Caco-2 (cell line): ENCODE measurements around the gene HORMAD2. TPM values are rescaled to one million over a fixed set of nuclear protein-coding genes. Genes with fewer than 3 reads are reported as not detected.

Experiments
- BruUV-seq: library from RNA; stranded (reverse); fragments of 400-500 nt; replicated peaks from 2 replicates; lab custom pipeline; 2021; lab: Mats Ljungman, UMichigan
- CTCF ChIA-PET: fragments of 300-600 bp; sonication (Branson Sonifier 250); formaldehyde crosslinking; loops from one replicate; lab custom pipeline; 2022; ENCODE audit warnings: antibody characterized with exemption; lab: Charles Lee
- POLR2A ChIA-PET: fragments of 300-600 bp; sonication (Branson Sonifier 250); formaldehyde crosslinking; loops from one replicate; lab custom pipeline; 2022; ENCODE audit warnings: antibody characterized with exemption; lab: Charles Lee
- DNase-seq, 2 experiments: peaks; one replicate each; pipeline versions ENCODE4 v3.0.0 to v3.0.0-alpha.2; 2020 to 2022
- H3K27me3 ChIP-seq: replicated peaks from 2 replicates; pipeline ENCODE4 v1.6.0; 2011; ENCODE audit warnings: low read length; ENCODE audit not compliant: control insufficient read depth, insufficient read depth
- H3K36me3 ChIP-seq: 2 replicates; pipeline ENCODE4 v1.5.1; 2011; ENCODE audit warnings: low read length; ENCODE audit not compliant: control insufficient read depth, insufficient read depth
- H3K4me1 ChIP-seq: fragments of 250-450 bp; sonication (Bioruptor Pico); 2 replicates; pipeline ENCODE4 v1.5.1; 2020; ENCODE audit warnings: mild to moderate bottlenecking
- H3K4me3 ChIP-seq: 2 replicates; pipeline ENCODE4 v1.5.1; 2011; ENCODE audit warnings: low read depth, mild to moderate bottlenecking, control low read depth, low read length
- H3K9me3 ChIP-seq: fragments of 250-450 bp; sonication (Bioruptor Pico); 2 replicates; pipeline ENCODE4 v1.5.1; 2020; ENCODE audit warnings: mild to moderate bottlenecking, moderate library complexity
- H3K27ac Mint-ChIP-seq: one replicate; pipeline ENCODE4 v1.8.0; 2022; ENCODE audit warnings: mixed read lengths; ENCODE audit not compliant: unreplicated experiment
- H3K27me3 Mint-ChIP-seq: one replicate; pipeline ENCODE4 v1.8.0; 2022; ENCODE audit warnings: mixed read lengths; ENCODE audit not compliant: insufficient read depth, unreplicated experiment
- H3K36me3 Mint-ChIP-seq: one replicate; pipeline ENCODE4 v1.8.0; 2022; ENCODE audit warnings: mild to moderate bottlenecking, mixed read lengths; ENCODE audit not compliant: insufficient read depth, unreplicated experiment
- H3K4me1 Mint-ChIP-seq: one replicate; pipeline ENCODE4 v1.8.0; 2022; ENCODE audit warnings: low read depth, mixed read lengths; ENCODE audit not compliant: unreplicated experiment
- H3K4me3 Mint-ChIP-seq: one replicate; pipeline ENCODE4 v1.8.0; 2022; ENCODE audit warnings: mild to moderate bottlenecking, moderate library complexity, mixed read lengths; ENCODE audit not compliant: unreplicated experiment
- H3K9me3 Mint-ChIP-seq: one replicate; pipeline ENCODE4 v1.8.0; 2022; ENCODE audit warnings: mixed read lengths; ENCODE audit not compliant: unreplicated experiment
- CTCF ChIP-seq, 2 experiments: fragments of 200-600 bp in 1 of 2; IDR thresholded peaks; 1 replicate in 1 of 2; 2 replicates in 1 of 2; pipeline versions ENCODE4 v1.5.1 to v1.8.0; 2011 to 2022; ENCODE audit warnings: antibody characterized with exemption in 1 of 2, control low read depth in 1 of 2, inconsistent platforms in 1 of 2, low read depth in 1 of 2, low read length in 1 of 2, mild to moderate bottlenecking in 1 of 2, moderate library complexity in 1 of 2; ENCODE audit not compliant: insufficient read depth in 1 of 2, severe bottlenecking in 1 of 2, unreplicated experiment in 1 of 2
- intact Hi-C: fragments of 100-400 bp; cut with micrococcal nuclease; formaldehyde crosslinking; loops from one replicate; pipeline ENCODE4 v1.10.0; 2022; ENCODE audit not compliant: unreplicated experiment
- total RNA-seq: library from RNA; stranded (reverse); gene quantifications from 2 replicates; pipeline ENCODE4 v1.2.3, GENCODE V29; 2022

HORMAD2 gene
- total RNA-seq, 1 experiment from 2014 or later = 3.1 TPM

DNA sequence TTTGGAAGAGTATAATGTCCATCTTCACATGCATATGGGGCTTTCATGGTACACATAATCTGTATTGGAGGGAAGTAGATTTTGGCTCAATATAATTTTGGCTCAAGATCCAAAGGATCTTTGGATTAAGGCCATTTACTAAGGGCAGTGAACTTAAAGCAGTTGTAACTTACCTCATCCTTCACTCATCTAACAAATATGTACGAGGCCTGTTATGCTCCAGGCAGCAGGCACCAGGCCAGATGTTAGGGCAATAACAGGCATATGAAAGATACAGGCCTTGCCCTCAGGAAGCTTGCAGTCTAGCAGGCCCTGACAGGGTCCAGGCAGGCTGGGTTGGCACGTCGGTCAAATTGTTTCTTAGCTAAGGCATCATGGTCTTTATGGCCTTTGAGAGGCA, 121.7 kb downstream of the HORMAD2 start:
- no TSS peak for BruUV-seq
- intact Hi-C loops = no loop called here
- Mint-ChIP-seq H3K9me3 (no peaks in the 10 kb centered on the region), H3K27me3 (no peaks in the 10 kb centered on the region), H3K27ac (peak overlapping the region; percentile 34), H3K4me3 (no peak overlapping the region), H3K36me3 (peaks cover 2% of the 10 kb centered on the region), H3K4me1 (peaks cover 15% of the 10 kb centered on the region)
- H3K9me3 ChIP-seq = no peaks in the 10 kb centered on the region
- no peak for DNase-seq
- no peak overlapping the region for H3K4me3 ChIP-seq
- no peak for TF ChIP-seq CTCF (IDR thresholded peaks at IDR 0.05; ENCODE audit: insufficient read depth in 1 of 2, low read depth in 1 of 2, low read length in 1 of 2, severe bottlenecking in 1 of 2, unreplicated experiment in 1 of 2)
- H3K4me1 ChIP-seq = peaks cover 27% of the 10 kb centered on the region
- H3K27me3 ChIP-seq = no peaks in the 10 kb centered on the region
- POLR2A ChIA-PET = interaction anchor here (0.6 to 0.7 kb wide), 2 partner anchors 10 to 42 kb away, joined by 3 to 5 read pairs; no protein-coding TSS in a partner anchor
- CTCF ChIA-PET = no interaction called here
- H3K36me3 ChIP-seq = no peaks in the 10 kb centered on the region

DNA sequence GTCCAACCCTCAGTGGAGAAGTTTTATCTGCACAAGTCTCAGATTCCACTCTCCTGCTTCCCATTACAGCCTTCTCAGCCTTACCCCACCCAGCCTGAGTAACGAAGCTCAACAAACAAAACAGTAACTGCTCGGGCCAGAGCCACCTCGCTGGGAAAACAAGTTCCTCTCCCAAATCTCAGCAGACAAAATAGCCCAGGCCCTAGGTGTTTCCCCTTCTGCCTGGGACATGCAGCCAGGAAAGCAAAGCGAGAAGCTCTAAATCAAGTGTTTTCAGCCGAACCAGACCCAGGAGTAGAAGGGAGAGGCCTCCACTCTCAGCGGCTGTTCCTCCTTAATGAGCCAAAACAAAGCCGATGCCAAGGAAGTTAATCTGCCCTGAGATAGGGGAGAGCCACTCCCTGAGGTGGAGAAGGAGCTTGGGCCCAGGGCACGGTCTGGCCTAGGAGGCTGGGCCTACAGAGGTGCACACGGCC, 122.3 kb downstream of the HORMAD2 start:
- no peaks in the 10 kb centered on the region for H3K27me3 Mint-ChIP-seq
- POLR2A ChIA-PET = interaction anchor here (0.6 to 0.7 kb wide), 2 partner anchors 10 to 43 kb away, joined by 3 to 5 read pairs; no protein-coding TSS in a partner anchor
- TF ChIP-seq CTCF (IDR thresholded peaks at IDR 0.05; ENCODE audit: insufficient read depth in 1 of 2, low read depth in 1 of 2, low read length in 1 of 2, severe bottlenecking in 1 of 2, unreplicated experiment in 1 of 2) = no peak
- peaks cover 21% of the 10 kb centered on the region for H3K4me1 Mint-ChIP-seq
- no TSS peak for BruUV-seq
- peaks cover 6% of the 10 kb centered on the region for H3K36me3 Mint-ChIP-seq
- DNase-seq = no peak
- Histone ChIP-seq H3K9me3 (no peaks in the 10 kb centered on the region), H3K4me3 (no peak overlapping the region), H3K4me1 (peaks cover 27% of the 10 kb centered on the region), H3K27me3 (no peaks in the 10 kb centered on the region), H3K36me3 (no peaks in the 10 kb centered on the region)
- intact Hi-C loops = no loop called here
- H3K4me3 Mint-ChIP-seq = no peak overlapping the region
- H3K9me3 Mint-ChIP-seq = no peaks in the 10 kb centered on the region
- peak overlapping the region; percentile 34 for H3K27ac Mint-ChIP-seq
- CTCF ChIA-PET = no interaction called here

GRCh38 chr22:30204015-30204741, 123.9 kb downstream of the HORMAD2 start:
- no peaks in the 10 kb centered on the region for H3K27me3 Mint-ChIP-seq
- no peaks in the 10 kb centered on the region for H3K27me3 ChIP-seq
- intact Hi-C loops = no loop called here
- H3K9me3 ChIP-seq = no peaks in the 10 kb centered on the region
- no TSS peak for BruUV-seq
- H3K4me1 ChIP-seq = peaks cover 43% of the 10 kb centered on the region
- TF ChIP-seq CTCF (IDR thresholded peaks at IDR 0.05; ENCODE audit: insufficient read depth in 1 of 2, low read depth in 1 of 2, low read length in 1 of 2, severe bottlenecking in 1 of 2, unreplicated experiment in 1 of 2) = no peak
- peaks cover 34% of the 10 kb centered on the region for H3K4me1 Mint-ChIP-seq
- H3K9me3 Mint-ChIP-seq = no peaks in the 10 kb centered on the region
- peaks cover 12% of the 10 kb centered on the region for H3K36me3 Mint-ChIP-seq
- ChIA-PET POLR2A (interaction anchor here (1.3 kb wide), 1 partner anchor 8 kb away, joined by 4 read pairs; no protein-coding TSS in a partner anchor), CTCF (no interaction called here)
- H3K27ac Mint-ChIP-seq = peak overlapping the region; percentile 62
- no peak overlapping the region for H3K4me3 Mint-ChIP-seq
- H3K36me3 ChIP-seq = no peaks in the 10 kb centered on the region
- no peak overlapping the region for H3K4me3 ChIP-seq
- peak in 1 of 2 experiments; percentile 6 for DNase-seq
